Smooth muscle cell (in vitro differentiated cells): ENCODE results near the gene MICU1. TPM values are rescaled to one million over a fixed set of nuclear protein-coding genes. Genes with fewer than 3 reads are reported as not detected.

ENCODE experiments used
- DNase-seq: peaks from one replicate; lab custom pipeline; 2025; ENCODE audit not compliant: unreplicated experiment; lab: John Stamatoyannopoulos, UW
- H2AFZ ChIP-seq: fragments of 200-600 bp; sonication (generic); 2 replicates; pipeline ENCODE4 v1.6.0; 2016; ENCODE audit warnings: antibody characterized with exemption, low read depth, mild to moderate bottlenecking
- H3F3A ChIP-seq: fragments of 200-600 bp; sonication (generic); 2 replicates; pipeline ENCODE4 v1.6.0; 2017; ENCODE audit warnings: antibody characterized with exemption, low read depth
- H3K27ac ChIP-seq: fragments of 200-600 bp; sonication (generic); 2 replicates; pipeline ENCODE4 v1.5.1; 2016; ENCODE audit warnings: low read depth, mild to moderate bottlenecking
- H3K27me3 ChIP-seq: fragments of 200-600 bp; sonication (generic); 2 replicates; pipeline ENCODE4 v1.6.1; 2016; ENCODE audit warnings: low read depth, mild to moderate bottlenecking
- H3K36me3 ChIP-seq: fragments of 200-600 bp; sonication (generic); 2 replicates; pipeline ENCODE4 v1.5.1; 2016; ENCODE audit warnings: low read depth
- H3K4me1 ChIP-seq: fragments of 200-600 bp; sonication (generic); 2 replicates; pipeline ENCODE4 v1.5.1; 2016; ENCODE audit warnings: low read depth
- H3K4me2 ChIP-seq: fragments of 200-600 bp; sonication (generic); 2 replicates; pipeline ENCODE4 v1.6.0; 2016; ENCODE audit warnings: mild to moderate bottlenecking
- H3K4me3 ChIP-seq: fragments of 200-600 bp; sonication (generic); 2 replicates; pipeline ENCODE4 v1.5.1; 2016; ENCODE audit warnings: mild to moderate bottlenecking
- H3K79me2 ChIP-seq: fragments of 200-600 bp; sonication (generic); 2 replicates; pipeline ENCODE4 v1.6.0; 2016; ENCODE audit warnings: low read depth, mild to moderate bottlenecking
- H3K9ac ChIP-seq: fragments of 200-600 bp; sonication (generic); 2 replicates; pipeline ENCODE4 v1.6.0; 2016; ENCODE audit warnings: low read depth
- H3K9me3 ChIP-seq: fragments of 200-600 bp; sonication (generic); replicated peaks from 2 replicates; pipeline ENCODE4 v1.5.1; 2016; ENCODE audit warnings: low read depth
- H4K20me1 ChIP-seq: fragments of 200-600 bp; sonication (generic); 2 replicates; pipeline ENCODE4 v1.6.0; 2016; ENCODE audit warnings: low read depth
- WGBS: methylation state at CpG from one replicate; pipeline ENCODE4 v1.1.7; 2016; ENCODE audit warnings: low lambda C conversion rate; 5-methylcytosine and 5-hydroxymethylcytosine counted together
- polyA plus RNA-seq: library from polyadenylated mRNA; unstranded; fragments of >200 nt; fragmentation: Nextera tagmentation; extraction: Ambion mirVana; gene quantifications from 2 replicates; pipeline ENCODE4 v1.2.1, GENCODE V29; 2016
- total RNA-seq: library from RNA; depleted of rRNA; stranded (reverse); fragments of >200 nt; gene quantifications from 2 replicates; pipeline ENCODE4 v1.2.3, GENCODE V29; 2014
- TF ChIP-seq, protein P1 (sequence below): fragments of 200-600 bp; sonication (generic); IDR thresholded peaks from 2 replicates; pipeline ENCODE4 v1.5.1; 2017; ENCODE audit warnings: borderline replicate concordance, mild to moderate bottlenecking, antibody characterized with exemption; ENCODE audit not compliant: insufficient read depth, poor library complexity, severe bottlenecking

The MICU1 gene
- total and polyA plus RNA-seq, 2 experiments from 2014 or later: 35.0 to 35.1 TPM

GRCh38 chr10:72421885-72422540 is 203.9 kb downstream of the MICU1 start:
- 97% methylated on average over 1 of the region's 1 CpG for WGBS
- TF ChIP-seq, protein P1, sequence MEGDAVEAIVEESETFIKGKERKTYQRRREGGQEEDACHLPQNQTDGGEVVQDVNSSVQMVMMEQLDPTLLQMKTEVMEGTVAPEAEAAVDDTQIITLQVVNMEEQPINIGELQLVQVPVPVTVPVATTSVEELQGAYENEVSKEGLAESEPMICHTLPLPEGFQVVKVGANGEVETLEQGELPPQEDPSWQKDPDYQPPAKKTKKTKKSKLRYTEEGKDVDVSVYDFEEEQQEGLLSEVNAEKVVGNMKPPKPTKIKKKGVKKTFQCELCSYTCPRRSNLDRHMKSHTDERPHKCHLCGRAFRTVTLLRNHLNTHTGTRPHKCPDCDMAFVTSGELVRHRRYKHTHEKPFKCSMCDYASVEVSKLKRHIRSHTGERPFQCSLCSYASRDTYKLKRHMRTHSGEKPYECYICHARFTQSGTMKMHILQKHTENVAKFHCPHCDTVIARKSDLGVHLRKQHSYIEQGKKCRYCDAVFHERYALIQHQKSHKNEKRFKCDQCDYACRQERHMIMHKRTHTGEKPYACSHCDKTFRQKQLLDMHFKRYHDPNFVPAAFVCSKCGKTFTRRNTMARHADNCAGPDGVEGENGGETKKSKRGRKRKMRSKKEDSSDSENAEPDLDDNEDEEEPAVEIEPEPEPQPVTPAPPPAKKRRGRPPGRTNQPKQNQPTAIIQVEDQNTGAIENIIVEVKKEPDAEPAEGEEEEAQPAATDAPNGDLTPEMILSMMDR: no peak
- no peak for DNase-seq

GRCh38 chr10:72419241-72419640 is 206.6 kb downstream of the MICU1 start:
- Histone ChIP-seq H3K36me3 (no peaks in the 10 kb centered on the region), H3K9me3 (no peaks in the 10 kb centered on the region), H3F3A (no peaks in the 10 kb centered on the region), H3K79me2 (no peaks in the 10 kb centered on the region), H4K20me1 (no peaks in the 10 kb centered on the region), H3K4me2 (no peak overlapping the region), H3K9ac (no peak overlapping the region), H3K4me3 (no peak overlapping the region), H2AFZ (no peak overlapping the region), H3K27ac (no peak overlapping the region), H3K4me1 (peaks cover 3% of the 10 kb centered on the region), H3K27me3 (no peaks in the 10 kb centered on the region)
- 99% methylated on average over 2 of the region's 2 CpGs for WGBS
- no peak for DNase-seq
- TF ChIP-seq, protein P1: no peak

More at GRCh38 chr10:72421885-72422540, 203.9 kb downstream of the MICU1 start:
- no peaks in the 10 kb centered on the region for H4K20me1 ChIP-seq
- no peak overlapping the region for H3K4me2 ChIP-seq
- no peak overlapping the region for H3K4me3 ChIP-seq
- no peaks in the 10 kb centered on the region for H3K27me3 ChIP-seq
- no peaks in the 10 kb centered on the region for H3K36me3 ChIP-seq
- no peak overlapping the region for H3K27ac ChIP-seq
- no peak overlapping the region for H3K9ac ChIP-seq
- no peaks in the 10 kb centered on the region for H3K79me2 ChIP-seq
- H2AFZ ChIP-seq: no peak overlapping the region
- H3K9me3 ChIP-seq: no peaks in the 10 kb centered on the region
- no peaks in the 10 kb centered on the region for H3F3A ChIP-seq
- H3K4me1 ChIP-seq: peaks cover 21% of the 10 kb centered on the region

DNA sequence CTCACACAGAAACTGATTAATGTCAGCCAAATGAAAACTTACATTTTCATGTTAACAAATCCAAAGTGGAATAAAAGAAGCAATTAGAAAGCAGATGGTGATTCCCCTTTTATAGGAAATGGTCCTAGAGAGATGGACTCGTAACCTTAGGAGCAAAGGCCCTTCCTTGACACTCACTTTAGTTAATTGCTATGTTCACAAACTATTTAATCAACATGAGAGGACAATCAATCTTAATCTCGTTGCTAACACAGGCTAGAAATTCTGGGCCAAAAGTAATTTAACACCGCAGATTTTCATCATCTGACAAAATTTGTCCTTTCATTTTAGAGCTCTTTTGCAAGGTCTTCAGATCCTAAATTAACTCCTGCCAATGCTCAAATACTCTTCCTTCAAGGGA is 207.2 kb downstream of the MICU1 start:
- Histone ChIP-seq H2AFZ (no peak overlapping the region), H3K36me3 (no peaks in the 10 kb centered on the region), H3K27me3 (no peaks in the 10 kb centered on the region), H3K79me2 (no peaks in the 10 kb centered on the region), H3K9me3 (no peaks in the 10 kb centered on the region), H4K20me1 (no peaks in the 10 kb centered on the region), H3K4me2 (no peak overlapping the region), H3K27ac (no peak overlapping the region), H3K4me1 (peaks cover 3% of the 10 kb centered on the region), H3F3A (no peaks in the 10 kb centered on the region), H3K9ac (no peak overlapping the region), H3K4me3 (no peak overlapping the region)
- TF ChIP-seq, protein P1: no peak
- no peak for DNase-seq
- 63% methylated on average over 3 of the region's 3 CpGs for WGBS

- H3K4me1 ChIP-seq: peaks cover 3% of the 10 kb centered on the region
- no peaks in the 10 kb centered on the region for H4K20me1 ChIP-seq
- no peaks in the 10 kb centered on the region for H3K9me3 ChIP-seq
- no peak for DNase-seq
- no peak overlapping the region for H2AFZ ChIP-seq
- H3K4me2 ChIP-seq: no peak overlapping the region
- H3K27me3 ChIP-seq: no peaks in the 10 kb centered on the region
- H3K36me3 ChIP-seq: no peaks in the 10 kb centered on the region
- 0% methylated on average over 1 of the region's 1 CpG for WGBS
- H3K9ac ChIP-seq: no peak overlapping the region
- H3K79me2 ChIP-seq: no peaks in the 10 kb centered on the region
- no peak overlapping the region for H3K4me3 ChIP-seq
- TF ChIP-seq, protein P1: no peak
- no peak overlapping the region for H3K27ac ChIP-seq
- H3F3A ChIP-seq: no peaks in the 10 kb centered on the region
Measured at GRCh38 chr10:72417971-72418370, 207.9 kb downstream of the MICU1 start.
